SU-DHL-6 (cell line): ENCODE measurements around the gene NPPA.

ENCODE experiments used
- H2AFZ ChIP-seq: fragments of 200-600 bp; sonication (generic); 2 replicates; pipeline ENCODE4 v1.6.1; 2014; ENCODE audit warnings: low read depth, mild to moderate bottlenecking, moderate library complexity, mixed read lengths, antibody characterized with exemption, low read length; ENCODE audit not compliant: severe bottlenecking
- H3F3A ChIP-seq: fragments of 200-600 bp; shearing (Covaris generic); 2 replicates; pipeline ENCODE4 v1.6.0; 2016; ENCODE audit warnings: antibody characterized with exemption, mild to moderate bottlenecking; ENCODE audit not compliant: insufficient read depth
- H3K27ac ChIP-seq: fragments of 200-600 bp; sonication (generic); 2 replicates; pipeline ENCODE4 v1.5.1; 2016; ENCODE audit warnings: low read depth, mild to moderate bottlenecking, low read length, moderate library complexity, mixed read lengths
- H3K27me3 ChIP-seq: fragments of 200-600 bp; sonication (generic), shearing (Covaris generic); 2 replicates; pipeline ENCODE4 v1.6.0; 2014; ENCODE audit warnings: mild to moderate bottlenecking, low read length
- H3K36me3 ChIP-seq: fragments of 200-600 bp; sonication (generic); 2 replicates; pipeline ENCODE4 v1.6.1; 2014; ENCODE audit warnings: mild to moderate bottlenecking, low read length, mixed read lengths
- H3K4me2 ChIP-seq: fragments of 300-600, 200-600 bp; shearing (Covaris generic), sonication (generic); 2 replicates; pipeline ENCODE4 v1.6.0; 2014; ENCODE audit warnings: low read length, low read depth, mild to moderate bottlenecking; ENCODE audit not compliant: poor library complexity, severe bottlenecking
- H3K4me3 ChIP-seq: fragments of 200-600 bp; sonication (generic); 2 replicates; pipeline ENCODE4 v1.5.1; 2014; ENCODE audit warnings: antibody characterized with exemption, low read length, mild to moderate bottlenecking, mixed read lengths; ENCODE audit not compliant: insufficient read depth, poor library complexity, severe bottlenecking
- H3K79me2 ChIP-seq: fragments of 200-600 bp; sonication (generic); 2 replicates; pipeline ENCODE4 v1.6.1; 2014; ENCODE audit warnings: mild to moderate bottlenecking, low read length, moderate library complexity; ENCODE audit not compliant: insufficient read depth
- H3K9ac ChIP-seq: fragments of 200-600 bp; sonication (generic); 2 replicates; pipeline ENCODE4 v1.7.0; 2014; ENCODE audit warnings: mild to moderate bottlenecking, low read length
- H3K9me2 ChIP-seq: fragments of 200-600 bp; sonication (generic); replicated peaks from 2 replicates; pipeline ENCODE4 v1.6.1; 2014; ENCODE audit warnings: low read length; ENCODE audit not compliant: insufficient read depth
- H3K9me3 ChIP-seq: fragments of 200-600 bp; sonication (generic); 2 replicates; pipeline ENCODE4 v1.6.1; 2014; ENCODE audit warnings: low read length, mixed read lengths; ENCODE audit not compliant: insufficient read depth
- H4K20me1 ChIP-seq: fragments of 200-600 bp; sonication (generic); 2 replicates; pipeline ENCODE4 v1.6.1; 2014; ENCODE audit warnings: low read depth, mild to moderate bottlenecking, antibody characterized with exemption, low read length, moderate library complexity, mixed read lengths
- CTCF ChIP-seq: fragments of 200-600 bp; sonication (generic); IDR thresholded peaks from one replicate; pipeline ENCODE4 v1.5.1; 2017; ENCODE audit warnings: antibody characterized with exemption, mild to moderate bottlenecking, low read length, moderate library complexity; ENCODE audit not compliant: insufficient read depth, poor library complexity, severe bottlenecking
- EZH2phosphoT487 ChIP-seq: fragments of 200-600 bp; sonication (generic), shearing (Covaris generic); conservative IDR thresholded peaks from 2 replicates; pipeline ENCODE4 v1.6.1; 2018; ENCODE audit warnings: mild to moderate bottlenecking, antibody characterized with exemption, low read length, moderate library complexity, mixed read lengths

The NPPA gene

GRCh38 chr1:11877074-11877473 lies 29.5 kb upstream of the NPPA start:
- Histone ChIP-seq H2AFZ (no peak overlapping the region), H3K36me3 (no peaks in the 10 kb centered on the region)

GRCh38 chr1:11875094-11875493 lies 27.5 kb upstream of the NPPA start:
- Histone ChIP-seq H3K27ac (no peak overlapping the region), H4K20me1 (no peaks in the 10 kb centered on the region), H3K27me3 (no peaks in the 10 kb centered on the region), H3K9me2 (no peaks in the 10 kb centered on the region), H3K79me2 (no peaks in the 10 kb centered on the region), H2AFZ (no peak overlapping the region), H3K4me2 (no peak overlapping the region), H3K9ac (no peak overlapping the region), H3K36me3 (no peaks in the 10 kb centered on the region), H3K9me3 (no peaks in the 10 kb centered on the region), H3F3A (no peaks in the 10 kb centered on the region), H3K4me3 (no peak overlapping the region)
- TF ChIP-seq EZH2phosphoT487 (no peak), CTCF (no peak)

More at GRCh38 chr1:11877074-11877473, 29.5 kb upstream of the NPPA start:
- no peaks in the 10 kb centered on the region for H3K9me2 ChIP-seq
- no peaks in the 10 kb centered on the region for H3F3A ChIP-seq
- no peak overlapping the region for H3K27ac ChIP-seq
- no peaks in the 10 kb centered on the region for H3K27me3 ChIP-seq
- H3K4me3 ChIP-seq, result no peak overlapping the region
- no peak overlapping the region for H3K4me2 ChIP-seq
- TF ChIP-seq EZH2phosphoT487 (no peak), CTCF (no peak)
- H3K9me3 ChIP-seq, result no peaks in the 10 kb centered on the region
- no peaks in the 10 kb centered on the region for H3K79me2 ChIP-seq
- H4K20me1 ChIP-seq, result no peaks in the 10 kb centered on the region
- H3K9ac ChIP-seq, result no peak overlapping the region

- Histone ChIP-seq H3K27ac (no peak overlapping the region), H3K79me2 (no peaks in the 10 kb centered on the region), H3K9me3 (no peaks in the 10 kb centered on the region), H2AFZ (no peak overlapping the region), H3F3A (no peaks in the 10 kb centered on the region), H3K9ac (no peak overlapping the region), H4K20me1 (no peaks in the 10 kb centered on the region), H3K4me2 (no peak overlapping the region), H3K27me3 (no peaks in the 10 kb centered on the region), H3K4me3 (no peak overlapping the region), H3K36me3 (no peaks in the 10 kb centered on the region), H3K9me2 (no peaks in the 10 kb centered on the region)
- TF ChIP-seq EZH2phosphoT487 (no peak), CTCF (no peak)
Observed at GRCh38 chr1:11874624-11875023, 27.0 kb upstream of the NPPA start.

GRCh38 chr1:11874258-11874562 lies 26.6 kb upstream of the NPPA start:
- Histone ChIP-seq H2AFZ (no peak overlapping the region), H3K36me3 (no peaks in the 10 kb centered on the region), H3K27ac (no peak overlapping the region), H4K20me1 (no peaks in the 10 kb centered on the region), H3K27me3 (no peaks in the 10 kb centered on the region), H3K4me3 (no peak overlapping the region), H3K79me2 (no peaks in the 10 kb centered on the region), H3K4me2 (no peak overlapping the region), H3K9me2 (no peaks in the 10 kb centered on the region), H3F3A (no peaks in the 10 kb centered on the region), H3K9ac (no peak overlapping the region), H3K9me3 (no peaks in the 10 kb centered on the region)
- no peak for TF ChIP-seq EZH2phosphoT487
- TF ChIP-seq CTCF, result no peak
